Vagina (tissue), 2 donors: ENCODE results near the gene UCMA.

ENCODE experiments used
- CTCF ChIP-seq, 3 experiments: fragments of 450-650 bp in 2 of 3; fragments of 200-600 bp in 1 of 3; sonication (generic) in 1 of 3; IDR thresholded peaks; one replicate each; pipeline ENCODE4 v1.5.1; 2017 to 2019; ENCODE audit warnings: antibody characterized with exemption in 3 of 3, mild to moderate bottlenecking in 2 of 3, moderate library complexity in 2 of 3
- POLR2A ChIP-seq, 2 donors: fragments of 450-650 bp; IDR thresholded peaks; one replicate each; pipeline ENCODE4 v1.6.1; 2017; ENCODE audit warnings: antibody characterized with exemption in 2 of 2, mild to moderate bottlenecking in 2 of 2, moderate library complexity in 2 of 2

GRCh38 chr10:13187135-13187534 is 47.0 kb downstream of the UCMA start:
- TF ChIP-seq CTCF (IDR thresholded peaks at IDR 0.05) (no peak), POLR2A (IDR thresholded peaks at IDR 0.05) (no peak)
